Measurements from ENCODE around the gene PSMD13. TPM values are rescaled to one million over a fixed set of nuclear protein-coding genes. Genes with fewer than 3 reads are reported as not detected.

PSMD13 gene
- total RNA-seq, 1 donor from 2014 or later: 94.1 TPM

DNA sequence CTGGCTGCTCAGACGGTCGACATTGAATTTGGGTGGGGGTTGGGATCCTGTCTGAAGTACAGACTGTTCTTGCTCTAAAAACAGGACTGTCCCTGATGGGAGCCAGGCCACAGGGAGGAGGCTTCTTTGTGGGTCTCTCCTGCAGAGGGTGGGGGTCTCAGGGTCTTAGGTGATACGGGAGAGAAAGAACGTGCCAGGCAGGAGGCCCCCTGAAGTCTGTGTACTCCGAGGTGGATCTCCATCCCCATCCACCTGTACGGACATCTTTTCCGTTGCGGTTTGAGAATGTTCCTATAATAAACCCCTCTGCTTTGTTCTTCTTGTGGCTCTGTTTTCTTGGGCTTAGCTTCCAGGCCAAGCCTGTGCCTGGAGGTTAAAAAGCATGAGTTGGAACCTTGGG lies 15.9 kb downstream of the PSMD13 start:
- no peaks in the 10 kb centered on the region for H3K9me3 ChIP-seq (replicated peaks)
- no peak overlapping the region for H3K27ac ChIP-seq (replicated peaks)
- H3K4me3 ChIP-seq: no peak overlapping the region
- H3K27me3 ChIP-seq (ENCODE audit: low read depth): no peaks in the 10 kb centered on the region
- DNase-seq: no peak
- H3K36me3 ChIP-seq: peaks cover 64% of the 10 kb centered on the region
- intact Hi-C loops (cut with micrococcal nuclease): no loop called here
- H3K4me1 ChIP-seq: no peaks in the 10 kb centered on the region
- TF ChIP-seq, protein P1, sequence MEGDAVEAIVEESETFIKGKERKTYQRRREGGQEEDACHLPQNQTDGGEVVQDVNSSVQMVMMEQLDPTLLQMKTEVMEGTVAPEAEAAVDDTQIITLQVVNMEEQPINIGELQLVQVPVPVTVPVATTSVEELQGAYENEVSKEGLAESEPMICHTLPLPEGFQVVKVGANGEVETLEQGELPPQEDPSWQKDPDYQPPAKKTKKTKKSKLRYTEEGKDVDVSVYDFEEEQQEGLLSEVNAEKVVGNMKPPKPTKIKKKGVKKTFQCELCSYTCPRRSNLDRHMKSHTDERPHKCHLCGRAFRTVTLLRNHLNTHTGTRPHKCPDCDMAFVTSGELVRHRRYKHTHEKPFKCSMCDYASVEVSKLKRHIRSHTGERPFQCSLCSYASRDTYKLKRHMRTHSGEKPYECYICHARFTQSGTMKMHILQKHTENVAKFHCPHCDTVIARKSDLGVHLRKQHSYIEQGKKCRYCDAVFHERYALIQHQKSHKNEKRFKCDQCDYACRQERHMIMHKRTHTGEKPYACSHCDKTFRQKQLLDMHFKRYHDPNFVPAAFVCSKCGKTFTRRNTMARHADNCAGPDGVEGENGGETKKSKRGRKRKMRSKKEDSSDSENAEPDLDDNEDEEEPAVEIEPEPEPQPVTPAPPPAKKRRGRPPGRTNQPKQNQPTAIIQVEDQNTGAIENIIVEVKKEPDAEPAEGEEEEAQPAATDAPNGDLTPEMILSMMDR (IDR thresholded peaks at IDR 0.05; ENCODE audit: borderline replicate concordance): no peak

DNA sequence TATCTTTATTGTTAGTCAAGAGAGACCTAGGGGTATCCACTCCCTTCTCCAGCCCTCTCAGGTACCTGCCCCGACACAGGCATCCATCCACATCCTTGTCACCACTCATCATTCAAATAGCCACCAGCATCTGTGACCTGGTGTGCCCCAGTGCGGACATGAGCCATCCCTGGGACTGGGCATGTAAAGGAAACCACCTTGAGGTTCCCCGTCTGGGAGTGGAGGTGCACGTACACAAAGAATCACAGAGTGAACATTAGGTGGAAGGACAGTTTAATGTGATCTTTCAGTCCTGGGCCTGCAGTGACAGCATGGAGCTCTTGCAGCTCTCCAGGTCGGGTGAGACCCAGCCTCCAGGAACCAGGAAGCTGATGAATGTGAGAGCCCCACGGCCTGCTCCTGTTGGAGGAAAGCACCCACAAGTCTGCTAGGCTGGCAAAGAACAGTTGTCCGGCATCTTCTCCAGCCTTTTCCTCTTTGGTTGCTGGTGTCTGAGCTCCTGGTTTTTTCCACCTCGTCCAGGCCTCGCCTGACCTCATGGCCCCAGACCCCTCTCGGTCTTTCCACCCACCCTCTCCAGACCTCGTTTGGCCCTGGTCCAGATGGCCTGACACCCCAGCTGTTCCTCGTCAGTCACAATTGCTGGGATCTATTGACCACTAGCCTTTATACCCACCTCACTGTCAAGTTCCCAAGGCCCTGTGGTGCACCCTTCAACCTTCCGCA lies 16.5 kb downstream of the PSMD13 start:
- H3K27me3 ChIP-seq (ENCODE audit: low read depth): no peaks in the 10 kb centered on the region
- H3K27ac ChIP-seq (replicated peaks): no peak overlapping the region
- H3K9me3 ChIP-seq (replicated peaks): no peaks in the 10 kb centered on the region
- H3K4me1 ChIP-seq: no peaks in the 10 kb centered on the region
- intact Hi-C loops (cut with micrococcal nuclease): no loop called here
- DNase-seq: no peak
- TF ChIP-seq, protein P1 (IDR thresholded peaks at IDR 0.05; ENCODE audit: borderline replicate concordance): no peak
- peaks cover 57% of the 10 kb centered on the region for H3K36me3 ChIP-seq
- H3K4me3 ChIP-seq: no peak overlapping the region

DNA sequence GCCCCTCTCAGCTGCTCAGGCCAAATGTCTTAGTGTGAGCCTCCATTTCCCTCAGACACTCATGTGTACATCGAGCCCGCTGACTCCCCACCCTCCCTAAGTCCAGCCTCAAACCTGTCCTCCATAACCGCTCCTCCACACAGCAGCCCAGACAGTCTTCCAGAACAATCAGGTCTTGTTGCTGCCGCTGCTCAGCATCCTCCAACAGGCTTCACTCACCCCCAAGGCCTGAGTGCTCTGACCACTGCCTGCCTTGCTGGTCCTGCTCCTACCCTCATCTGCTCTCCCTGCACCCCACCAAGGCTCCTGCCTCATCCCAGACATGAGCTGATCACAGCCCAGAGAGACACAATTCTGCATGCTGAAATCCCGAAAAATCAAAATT lies 17.1 kb downstream of the PSMD13 start:
- TF ChIP-seq, protein P1 (IDR thresholded peaks at IDR 0.05; ENCODE audit: borderline replicate concordance): no peak
- H3K27ac ChIP-seq (replicated peaks): no peak overlapping the region
- DNase-seq: no peak
- H3K4me1 ChIP-seq: no peaks in the 10 kb centered on the region
- H3K9me3 ChIP-seq (replicated peaks): no peaks in the 10 kb centered on the region
- no peaks in the 10 kb centered on the region for H3K27me3 ChIP-seq (ENCODE audit: low read depth)
- H3K4me3 ChIP-seq: no peak overlapping the region
- H3K36me3 ChIP-seq: peaks cover 52% of the 10 kb centered on the region
- intact Hi-C loops (cut with micrococcal nuclease): no loop called here

DNA sequence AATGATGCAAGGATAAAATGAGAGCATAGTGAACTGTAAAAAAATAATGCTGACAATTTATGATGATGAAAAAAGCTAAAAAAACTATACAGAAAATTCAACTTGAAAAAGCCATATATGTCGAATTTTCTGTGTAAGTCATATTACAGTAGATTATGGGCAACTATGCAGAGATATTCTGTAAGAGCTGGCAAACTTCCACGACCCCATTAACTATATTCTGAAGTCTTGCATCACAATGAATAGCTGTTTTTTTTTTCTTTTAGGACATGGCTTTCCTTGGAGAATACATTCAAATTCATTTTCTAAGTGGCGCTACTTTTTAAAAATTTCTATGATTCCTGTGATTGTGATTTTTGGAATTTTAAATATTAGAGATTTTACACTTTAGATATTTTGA lies 18.4 kb downstream of the PSMD13 start:
- TF ChIP-seq, protein P1 (IDR thresholded peaks at IDR 0.05; ENCODE audit: borderline replicate concordance): no peak
- intact Hi-C loops (cut with micrococcal nuclease): no loop called here
- Histone ChIP-seq H3K4me3 (no peak overlapping the region), H3K27ac (replicated peaks) (no peak overlapping the region), H3K9me3 (replicated peaks) (no peaks in the 10 kb centered on the region), H3K36me3 (peaks cover 39% of the 10 kb centered on the region), H3K27me3 (ENCODE audit: low read depth) (peaks cover 11% of the 10 kb centered on the region), H3K4me1 (no peaks in the 10 kb centered on the region)
- no peak for DNase-seq

DNA sequence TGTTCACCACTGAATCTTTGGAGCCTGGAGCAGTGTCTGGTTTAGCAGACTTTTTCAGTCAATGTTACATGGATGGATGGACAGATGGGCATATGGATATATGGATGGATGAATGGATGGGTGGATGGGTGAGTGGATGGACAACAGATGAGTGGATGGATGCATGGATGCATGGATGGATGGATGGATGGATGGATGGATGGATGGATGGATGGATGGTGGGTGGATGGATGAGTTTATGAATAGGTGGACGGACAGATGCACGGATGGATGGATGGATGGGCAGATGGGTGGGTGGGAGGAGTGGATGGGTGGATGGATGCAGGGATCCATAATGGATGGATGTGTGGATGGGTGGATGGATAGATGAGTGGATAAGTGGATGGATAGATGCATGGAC lies 19.0 kb downstream of the PSMD13 start:
- intact Hi-C loops (cut with micrococcal nuclease): no loop called here
- Histone ChIP-seq H3K27ac (replicated peaks) (no peak overlapping the region), H3K27me3 (ENCODE audit: low read depth) (peaks cover 11% of the 10 kb centered on the region), H3K9me3 (replicated peaks) (no peaks in the 10 kb centered on the region), H3K4me1 (no peaks in the 10 kb centered on the region), H3K4me3 (no peak overlapping the region), H3K36me3 (peaks cover 33% of the 10 kb centered on the region)
- DNase-seq: no peak
- TF ChIP-seq, protein P1 (IDR thresholded peaks at IDR 0.05; ENCODE audit: borderline replicate concordance): no peak

All from left ventricle myocardium inferior (tissue), 1 donor.